SJSA1 (cell line): Measurements from ENCODE around the gene PI4K2B. TPM values are rescaled to one million over a fixed set of nuclear protein-coding genes. Genes with fewer than 3 reads are reported as not detected.
"Not testable (repeated sequence)": the region's sequence is repeated elsewhere in the genome, so short reads cannot be mapped to it uniquely, and the experiment has no call there.

Experiments used
- DNase-seq, 2 experiments: peaks; one replicate each; pipeline ENCODE4 v3.0.0-alpha.2; 2015 to 2020; ENCODE audit warnings: low spot score in 2 of 2, low read depth in 1 of 2
- H3K27ac ChIP-seq: fragments of 250-450 bp; sonication (Bioruptor Pico); 2 replicates; pipeline ENCODE4 v1.5.1; 2020; ENCODE audit warnings: mild to moderate bottlenecking, moderate library complexity
- H3K27me3 ChIP-seq: fragments of 250-450 bp; sonication (Bioruptor Pico); replicated peaks from 2 replicates; pipeline ENCODE4 v1.5.1; 2020; ENCODE audit warnings: mild to moderate bottlenecking, moderate library complexity
- H3K36me3 ChIP-seq: fragments of 250-450 bp; sonication (Bioruptor Pico); 2 replicates; pipeline ENCODE4 v1.5.1; 2020; ENCODE audit warnings: mild to moderate bottlenecking
- H3K4me1 ChIP-seq: fragments of 250-450 bp; sonication (Bioruptor Pico); replicated peaks from 2 replicates; pipeline ENCODE4 v1.6.1; 2021; ENCODE audit warnings: mild to moderate bottlenecking
- H3K4me3 ChIP-seq: fragments of 250-450 bp; sonication (Bioruptor Pico); 2 replicates; pipeline ENCODE4 v1.5.1; 2020; ENCODE audit warnings: mild to moderate bottlenecking
- H3K9me3 ChIP-seq: fragments of 250-450 bp; sonication (Bioruptor Pico); replicated peaks from 2 replicates; pipeline ENCODE4 v1.5.1; 2020; ENCODE audit warnings: mild to moderate bottlenecking
- total RNA-seq: library from RNA; depleted of rRNA; stranded (reverse); fragments of >200 nt; shearing (Covaris generic); gene quantifications from 2 replicates; pipeline ENCODE4 v1.2.3, GENCODE V29; 2014; rRNA removed

The PI4K2B gene
- total RNA-seq: 21.8 and 22.9 TPM in 2 replicates

GRCh38 chr4:25233737-25234389 is at the start of gene PI4K2B:
TSS of gene PI4K2B (plus strand) at chr4:25234033. CDS start at chr4:25234164, 131 bp downstream.
- peak within 1 kb of the TSS; percentile 87 for H3K4me3 ChIP-seq
- DNase-seq: peak; percentile 64 to 73
- H3K9me3 ChIP-seq: no peaks in the 10 kb centered on the region
- 0 out of 2 replicates have a peak, but pooled peaks cover 2% of the 10 kb centered on the region for H3K4me1 ChIP-seq
- peak within 1 kb of the TSS; percentile 61 for H3K27ac ChIP-seq
- H3K27me3 ChIP-seq: no peaks in the 10 kb centered on the region
- no peaks in the 10 kb centered on the region for H3K36me3 ChIP-seq

- Histone ChIP-seq H3K4me3 (no peak overlapping the region), H3K9me3 (no peaks in the 10 kb centered on the region), H3K36me3 (no peaks in the 10 kb centered on the region), H3K27me3 (no peaks in the 10 kb centered on the region), H3K27ac (no peak overlapping the region), H3K4me1 (no peaks in the 10 kb centered on the region)
- DNase-seq: no peak
These were observed 49.8 kb upstream of the PI4K2B start for GRCh38 chr4:25184056-25184455.

GRCh38 chr4:25190407-25190806 is 43.4 kb upstream of the PI4K2B start:
- H3K4me1 ChIP-seq: no peaks in the 10 kb centered on the region
- DNase-seq: no peak
- H3K9me3 ChIP-seq: no peaks in the 10 kb centered on the region
- no peak overlapping the region for H3K4me3 ChIP-seq
- no peaks in the 10 kb centered on the region for H3K27me3 ChIP-seq
- H3K36me3 ChIP-seq: no peaks in the 10 kb centered on the region
- H3K27ac ChIP-seq: no peak overlapping the region

- H3K27me3 ChIP-seq: no peaks in the 10 kb centered on the region
- no peak for DNase-seq
- no peak overlapping the region for H3K27ac ChIP-seq
- no peaks in the 10 kb centered on the region for H3K36me3 ChIP-seq
- H3K4me3 ChIP-seq: no peak overlapping the region
- H3K4me1 ChIP-seq: no peaks in the 10 kb centered on the region
- H3K9me3 ChIP-seq: no peaks in the 10 kb centered on the region
These were observed 35.1 kb upstream of the PI4K2B start for GRCh38 chr4:25198713-25199112.

- DNase-seq: no peak
- H3K36me3 ChIP-seq: no peaks in the 10 kb centered on the region
- no peak overlapping the region for H3K27ac ChIP-seq
- H3K4me3 ChIP-seq: no peak overlapping the region
- no peaks in the 10 kb centered on the region for H3K27me3 ChIP-seq
- no peaks in the 10 kb centered on the region for H3K4me1 ChIP-seq
- no peaks in the 10 kb centered on the region for H3K9me3 ChIP-seq
These were observed 25.8 kb upstream of the PI4K2B start for GRCh38 chr4:25207997-25208396.

- Histone ChIP-seq H3K4me3 (no peak overlapping the region), H3K27me3 (no peaks in the 10 kb centered on the region), H3K36me3 (no peaks in the 10 kb centered on the region)
These were observed 24.1 kb upstream of the PI4K2B start for GRCh38 chr4:25209702-25210101.

GRCh38 chr4:25211721-25212120 is 22.1 kb upstream of the PI4K2B start:
- Histone ChIP-seq H3K27me3 (no peaks in the 10 kb centered on the region), H3K4me1 (no peaks in the 10 kb centered on the region), H3K4me3 (no peak overlapping the region), H3K36me3 (no peaks in the 10 kb centered on the region), H3K9me3 (no peaks in the 10 kb centered on the region), H3K27ac (no peak overlapping the region)
- DNase-seq: no peak

More at GRCh38 chr4:25209702-25210101, 24.1 kb upstream of the PI4K2B start:
- no peak for DNase-seq
- H3K9me3 ChIP-seq: no peaks in the 10 kb centered on the region
- no peaks in the 10 kb centered on the region for H3K4me1 ChIP-seq
- H3K27ac ChIP-seq: no peak overlapping the region

GRCh38 chr4:25212822-25213221 is 21.0 kb upstream of the PI4K2B start:
- no peak for DNase-seq
- H3K36me3 ChIP-seq: no peaks in the 10 kb centered on the region
- H3K27ac ChIP-seq: no peak overlapping the region
- no peaks in the 10 kb centered on the region for H3K4me1 ChIP-seq
- H3K4me3 ChIP-seq: no peak overlapping the region
- no peaks in the 10 kb centered on the region for H3K9me3 ChIP-seq
- H3K27me3 ChIP-seq: no peaks in the 10 kb centered on the region

GRCh38 chr4:25213347-25213979 is 20.4 kb upstream of the PI4K2B start:
- no peak for DNase-seq
- H3K36me3 ChIP-seq: no peaks in the 10 kb centered on the region

GRCh38 chr4:25214750-25215149 is 19.1 kb upstream of the PI4K2B start:
- not testable (repeated sequence) for H3K27ac ChIP-seq, H3K4me3 ChIP-seq, H3K4me1 ChIP-seq, H3K9me3 ChIP-seq, DNase-seq, H3K27me3 ChIP-seq, H3K36me3 ChIP-seq

More at GRCh38 chr4:25213347-25213979, 20.4 kb upstream of the PI4K2B start:
- no peaks in the 10 kb centered on the region for H3K27me3 ChIP-seq
- no peak overlapping the region for H3K27ac ChIP-seq
- H3K9me3 ChIP-seq: no peaks in the 10 kb centered on the region
- no peaks in the 10 kb centered on the region for H3K4me1 ChIP-seq
- no peak overlapping the region for H3K4me3 ChIP-seq

GRCh38 chr4:25215511-25215910 is 18.3 kb upstream of the PI4K2B start:
- no peak overlapping the region for H3K27ac ChIP-seq
- no peaks in the 10 kb centered on the region for H3K36me3 ChIP-seq
- no peaks in the 10 kb centered on the region for H3K27me3 ChIP-seq
- H3K4me3 ChIP-seq: no peak overlapping the region
- no peaks in the 10 kb centered on the region for H3K4me1 ChIP-seq
- no peaks in the 10 kb centered on the region for H3K9me3 ChIP-seq
- DNase-seq: no peak

GRCh38 chr4:25221377-25221776 is 12.5 kb upstream of the PI4K2B start:
- Histone ChIP-seq H3K4me3 (no peak overlapping the region), H3K27ac (no peak overlapping the region), H3K27me3 (no peaks in the 10 kb centered on the region), H3K4me1 (no peaks in the 10 kb centered on the region), H3K9me3 (no peaks in the 10 kb centered on the region), H3K36me3 (no peaks in the 10 kb centered on the region)
- DNase-seq: no peak

GRCh38 chr4:25223802-25224375 is 9.9 kb upstream of the PI4K2B start:
- no peaks in the 10 kb centered on the region for H3K9me3 ChIP-seq
- H3K36me3 ChIP-seq: no peaks in the 10 kb centered on the region
- no peaks in the 10 kb centered on the region for H3K27me3 ChIP-seq
- no peak overlapping the region for H3K27ac ChIP-seq
- H3K4me3 ChIP-seq: no peak overlapping the region
- no peak for DNase-seq
- no peaks in the 10 kb centered on the region for H3K4me1 ChIP-seq

- H3K4me3 ChIP-seq: no peak overlapping the region
- H3K4me1 ChIP-seq: no peaks in the 10 kb centered on the region
- no peaks in the 10 kb centered on the region for H3K36me3 ChIP-seq
- no peaks in the 10 kb centered on the region for H3K9me3 ChIP-seq
- no peak for DNase-seq
- no peak overlapping the region for H3K27ac ChIP-seq
- no peaks in the 10 kb centered on the region for H3K27me3 ChIP-seq
These were observed 4.0 kb upstream of the PI4K2B start for GRCh38 chr4:25229804-25230203.
